22Rv1 (cell line): ENCODE measurements around the gene STAB1.

ENCODE experiments used
- ZFX ChIP-seq: fragments of 450-650 bp; IDR thresholded peaks from 2 replicates; pipeline ENCODE4 v1.6.1; 2017; ENCODE audit warnings: antibody characterized with exemption, borderline replicate concordance
- TF ChIP-seq, protein P1 (sequence below): fragments of 450-650 bp; IDR thresholded peaks from 2 replicates; pipeline ENCODE4 v1.5.1; 2017; ENCODE audit warnings: mild to moderate bottlenecking

DNA sequence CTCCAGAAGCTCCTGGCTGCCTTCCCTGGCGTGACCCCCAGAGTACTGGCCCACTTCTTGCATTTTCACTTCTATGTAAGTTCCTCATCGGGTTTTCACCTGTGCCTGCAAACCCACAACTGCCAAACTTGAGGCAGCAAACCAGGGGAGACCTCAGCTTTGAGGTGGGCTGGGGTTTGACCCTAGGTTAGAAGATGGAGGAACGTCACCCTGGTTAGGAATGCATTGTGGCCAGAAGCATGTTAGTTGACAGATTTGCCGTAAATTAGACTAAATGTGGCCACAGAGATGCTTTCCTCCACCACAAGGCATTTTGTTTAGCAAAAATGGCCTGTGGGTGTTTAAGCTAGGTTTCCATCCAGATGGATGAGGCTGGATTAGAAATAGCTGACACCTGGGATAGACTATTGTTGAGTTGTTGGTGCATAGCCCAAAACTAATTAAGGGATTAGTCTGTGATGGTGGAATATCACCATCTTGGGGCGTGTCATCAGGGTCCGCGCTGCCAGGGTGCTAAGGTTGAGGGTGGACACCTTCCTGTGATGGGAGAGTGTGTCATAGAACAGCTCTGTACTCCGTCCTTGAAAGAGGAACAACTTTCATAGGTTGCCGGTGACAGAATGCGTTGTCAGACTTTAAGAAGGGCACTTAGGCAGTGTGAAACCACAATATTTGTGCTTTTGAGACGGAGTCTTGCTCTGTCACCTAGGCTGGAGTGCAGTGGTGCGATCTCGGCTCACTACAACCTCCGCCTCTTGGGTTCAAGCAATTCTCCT, 36.2 kb upstream of the STAB1 start:
- no peak for TF ChIP-seq ZFX
- TF ChIP-seq, protein P1, sequence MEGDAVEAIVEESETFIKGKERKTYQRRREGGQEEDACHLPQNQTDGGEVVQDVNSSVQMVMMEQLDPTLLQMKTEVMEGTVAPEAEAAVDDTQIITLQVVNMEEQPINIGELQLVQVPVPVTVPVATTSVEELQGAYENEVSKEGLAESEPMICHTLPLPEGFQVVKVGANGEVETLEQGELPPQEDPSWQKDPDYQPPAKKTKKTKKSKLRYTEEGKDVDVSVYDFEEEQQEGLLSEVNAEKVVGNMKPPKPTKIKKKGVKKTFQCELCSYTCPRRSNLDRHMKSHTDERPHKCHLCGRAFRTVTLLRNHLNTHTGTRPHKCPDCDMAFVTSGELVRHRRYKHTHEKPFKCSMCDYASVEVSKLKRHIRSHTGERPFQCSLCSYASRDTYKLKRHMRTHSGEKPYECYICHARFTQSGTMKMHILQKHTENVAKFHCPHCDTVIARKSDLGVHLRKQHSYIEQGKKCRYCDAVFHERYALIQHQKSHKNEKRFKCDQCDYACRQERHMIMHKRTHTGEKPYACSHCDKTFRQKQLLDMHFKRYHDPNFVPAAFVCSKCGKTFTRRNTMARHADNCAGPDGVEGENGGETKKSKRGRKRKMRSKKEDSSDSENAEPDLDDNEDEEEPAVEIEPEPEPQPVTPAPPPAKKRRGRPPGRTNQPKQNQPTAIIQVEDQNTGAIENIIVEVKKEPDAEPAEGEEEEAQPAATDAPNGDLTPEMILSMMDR = no peak
